GM19468 (cell line): ENCODE measurements around the gene RESF1.

Experiments
- ATAC-seq: cut with Tn5 transposase; IDR thresholded peaks from one replicate; pipeline ENCODE4 v1.9.1; 2021; ENCODE audit warnings: mild to moderate bottlenecking, moderate library complexity, moderate number of reproducible peaks; ENCODE audit not compliant: unreplicated experiment; ENCODE audit errors: extremely low read depth

Gene RESF1

DNA sequence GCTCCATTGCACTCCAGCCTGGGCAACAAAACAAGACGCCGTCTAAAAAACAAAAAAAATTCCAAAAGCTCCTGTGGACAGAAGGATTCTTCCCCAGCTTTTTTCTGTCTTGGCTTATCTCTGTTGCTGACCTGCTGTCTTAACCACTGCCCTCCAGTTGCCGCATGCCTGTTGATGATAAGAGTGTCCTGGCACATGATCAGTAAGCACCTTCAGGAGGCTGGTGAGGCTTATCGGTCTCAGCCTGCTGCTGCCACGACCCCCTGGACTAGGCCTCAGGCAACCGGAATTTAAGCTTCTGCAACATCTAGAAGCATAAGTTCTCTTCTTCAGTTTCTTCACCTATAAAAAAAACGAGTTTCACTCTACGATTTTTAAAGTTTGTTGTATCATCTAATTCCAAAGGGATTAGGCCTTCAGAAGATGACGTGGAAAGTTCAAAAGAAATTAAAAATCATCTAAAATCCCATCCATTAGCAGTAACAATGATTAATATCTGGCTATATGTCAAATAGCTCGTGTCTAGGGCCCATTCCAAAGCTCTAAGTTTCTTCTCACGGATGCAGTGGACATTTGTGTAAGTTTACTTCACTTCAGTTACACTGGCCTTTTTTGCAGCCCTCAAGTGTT is 46.4 kb downstream of the RESF1 start:
- no peak for ATAC-seq
